AG09319 (cell line): ENCODE results near the gene GLIPR2.
"Not testable (repeated sequence)": the region's sequence is repeated elsewhere in the genome, so short reads cannot be mapped to it uniquely, and the experiment has no call there.

Source experiments
- DNase-seq: peaks from one replicate; pipeline ENCODE4 v3.0.0-alpha.2; 2010; ENCODE audit warnings: low read depth; ENCODE audit errors: extremely low read depth
- CTCF ChIP-seq: IDR thresholded peaks from 2 replicates; pipeline ENCODE4 v1.5.1; 2011; ENCODE audit warnings: low read depth, mild to moderate bottlenecking, inconsistent platforms, low read length, moderate library complexity

GLIPR2 gene

DNA sequence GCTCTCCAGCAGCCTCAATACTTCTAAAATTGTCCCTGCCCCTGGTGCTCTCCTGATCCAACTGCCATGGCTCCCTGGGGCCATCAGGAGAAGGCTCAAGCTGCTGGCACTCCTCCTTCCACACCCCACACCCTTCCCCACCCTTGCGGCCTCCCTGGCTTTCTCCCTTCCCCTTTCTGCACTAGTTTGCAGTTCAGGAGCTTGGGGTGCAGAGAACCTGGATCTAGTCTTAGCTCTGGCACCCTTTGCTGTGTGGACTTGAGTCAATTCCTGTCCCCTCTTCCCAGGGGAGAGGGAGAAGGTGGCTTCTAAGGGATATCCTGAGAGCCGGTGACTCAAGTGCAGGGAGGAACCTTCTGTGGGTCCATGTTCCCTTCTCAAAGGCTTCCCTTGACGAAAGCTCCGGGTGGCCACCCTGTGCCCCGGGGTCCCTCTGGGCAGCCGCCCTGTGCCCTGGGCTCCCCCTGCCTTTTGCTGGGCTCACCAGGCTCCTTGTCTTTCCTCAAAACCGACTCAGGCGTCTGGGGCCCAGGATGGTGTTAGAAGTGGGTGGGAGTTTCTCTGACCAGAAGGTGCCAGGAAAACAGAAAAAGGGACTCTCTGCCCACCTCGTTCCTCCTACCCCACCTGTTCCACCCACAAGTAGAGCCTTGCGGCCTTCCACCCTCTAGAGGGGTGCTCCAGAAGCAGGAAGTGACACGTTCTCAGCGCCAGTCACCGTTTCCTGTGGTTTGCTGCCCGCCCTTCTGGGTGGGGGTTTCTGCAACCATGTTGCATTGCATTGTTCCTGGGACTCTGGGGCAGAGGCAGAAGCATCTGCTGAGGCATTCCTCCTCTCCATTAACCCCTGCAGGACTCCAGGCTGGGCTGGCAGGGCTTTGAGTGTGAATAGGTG, 15.0 kb downstream of the GLIPR2 start:
- no peak for TF ChIP-seq CTCF
- DNase-seq = no peak

DNA sequence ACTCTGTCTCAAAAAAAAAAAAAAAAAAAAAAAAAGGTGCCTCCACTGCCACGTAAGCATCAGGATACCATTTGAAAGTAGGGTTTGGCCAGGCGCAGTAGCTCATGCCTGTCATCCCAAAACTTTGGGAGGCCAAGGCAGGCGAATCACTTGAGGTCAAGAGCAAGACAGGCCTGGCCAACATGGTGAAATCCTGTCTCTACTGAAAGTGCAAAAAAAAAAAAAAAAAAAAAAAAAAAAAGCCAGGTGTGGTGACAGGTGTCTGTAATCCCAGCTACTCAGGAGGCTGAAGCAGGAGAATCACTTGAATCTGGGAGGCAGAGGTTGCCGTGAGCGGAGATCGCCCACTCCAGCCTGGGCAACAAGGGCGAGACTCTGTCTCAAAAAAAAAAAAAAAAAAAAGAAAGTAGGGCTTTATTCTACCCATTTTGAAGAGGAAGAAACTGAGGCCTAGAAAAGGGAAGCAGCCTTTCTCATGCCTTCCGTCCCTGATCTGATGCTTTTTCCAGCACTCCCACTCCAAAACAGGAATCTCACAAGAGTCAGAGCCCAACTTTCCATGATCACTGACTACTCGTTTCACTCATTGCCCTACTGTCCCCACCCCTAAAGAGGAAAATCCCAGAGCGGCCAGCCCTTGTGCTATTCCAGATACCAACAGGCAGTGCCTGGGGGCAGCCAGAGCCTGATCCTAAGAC, 16.4 kb downstream of the GLIPR2 start:
- no peak for TF ChIP-seq CTCF
- no peak for DNase-seq

- no peak for TF ChIP-seq CTCF
- no peak for DNase-seq
These were observed 17.2 kb downstream of the GLIPR2 start for GRCh38 chr9:36153746-36154145.

- no peak for TF ChIP-seq CTCF
- no peak for DNase-seq
These were observed 17.9 kb downstream of the GLIPR2 start for GRCh38 chr9:36154331-36154952.

DNA sequence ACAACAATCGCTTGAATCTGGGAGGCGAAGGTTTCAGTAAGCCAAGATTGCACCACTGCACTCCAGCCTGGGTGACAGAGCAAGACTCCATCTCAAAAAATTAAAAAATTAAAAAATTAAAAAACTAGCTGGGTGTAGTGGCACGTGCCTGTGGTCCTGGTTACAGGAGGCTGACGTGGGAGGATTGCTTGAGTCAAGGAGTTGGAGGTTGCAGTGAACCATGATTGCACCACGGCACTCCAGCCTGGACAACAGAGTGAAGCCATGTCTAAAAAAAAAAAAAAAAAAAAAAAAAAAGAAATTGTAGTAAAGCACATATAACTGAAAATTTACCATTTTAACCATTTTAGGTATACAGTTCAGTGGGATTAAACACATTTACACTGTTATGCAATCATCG, 19.6 kb downstream of the GLIPR2 start:
- DNase-seq = no peak
- TF ChIP-seq CTCF = no peak

- no peak for TF ChIP-seq CTCF
- DNase-seq = no peak
These were observed 21.6 kb downstream of the GLIPR2 start for GRCh38 chr9:36158122-36158521.

GRCh38 chr9:36158917-36159316, 22.4 kb downstream of the GLIPR2 start:
- TF ChIP-seq CTCF = no peak

GRCh38 chr9:36159509-36159908, 23.0 kb downstream of the GLIPR2 start:
- DNase-seq = not testable (repeated sequence)

More at GRCh38 chr9:36158917-36159316, 22.4 kb downstream of the GLIPR2 start:
- DNase-seq = no peak

GRCh38 chr9:36160126-36160525, 23.6 kb downstream of the GLIPR2 start:
- not testable (repeated sequence) for DNase-seq
